ENCODE measurements around the gene PAQR8.

PAQR8 gene

GRCh38 chr6:52364480-52365166 lies 2.7 kb downstream of the PAQR8 start:
- Histone ChIP-seq H3K9ac (no peak overlapping the region), H3K27ac (no peak overlapping the region)

GRCh38 chr6:52365317-52365716 lies 3.4 kb downstream of the PAQR8 start:
- no peaks in the 10 kb centered on the region for H3K36me3 ChIP-seq (ENCODE audit: control insufficient read depth, insufficient read depth, low read length)
- H3K27ac ChIP-seq, result no peak overlapping the region
- no peaks in the 10 kb centered on the region for H3K9me3 ChIP-seq (ENCODE audit: control insufficient read depth, low read length)
- H2AFZ ChIP-seq, result no peak overlapping the region
- no peak for TF ChIP-seq CTCF (IDR thresholded peaks at IDR 0.05)
- no peaks in the 10 kb centered on the region for H3K4me1 ChIP-seq
- H3K4me2 ChIP-seq (ENCODE audit: low read length), result no peak overlapping the region
- no peak overlapping the region for H3K9ac ChIP-seq
- no peak overlapping the region for H3K4me3 ChIP-seq (ENCODE audit: low read depth, low read length)
- no peaks in the 10 kb centered on the region for H3K27me3 ChIP-seq (ENCODE audit: control insufficient read depth, insufficient read depth, low read length)
- H3K79me2 ChIP-seq, result no peaks in the 10 kb centered on the region

More at GRCh38 chr6:52364480-52365166, 2.7 kb downstream of the PAQR8 start:
- no peaks in the 10 kb centered on the region for H3K9me3 ChIP-seq (ENCODE audit: control insufficient read depth, low read length)
- no peak overlapping the region for H3K4me2 ChIP-seq (ENCODE audit: low read length)
- no peak overlapping the region for H3K4me3 ChIP-seq (ENCODE audit: low read depth, low read length)
- no peaks in the 10 kb centered on the region for H3K4me1 ChIP-seq
- H3K79me2 ChIP-seq, result no peaks in the 10 kb centered on the region
- no peak overlapping the region for H2AFZ ChIP-seq
- H3K27me3 ChIP-seq (ENCODE audit: control insufficient read depth, insufficient read depth, low read length), result no peaks in the 10 kb centered on the region
- no peaks in the 10 kb centered on the region for H3K36me3 ChIP-seq (ENCODE audit: control insufficient read depth, insufficient read depth, low read length)
- TF ChIP-seq CTCF (IDR thresholded peaks at IDR 0.05), result no peak

- H3K9ac ChIP-seq, result no peak overlapping the region
Measured at GRCh38 chr6:52365866-52366540, 4.1 kb downstream of the PAQR8 start.

GRCh38 chr6:52368002-52368401 lies 6.1 kb downstream of the PAQR8 start:
- H3K79me2 ChIP-seq, result no peaks in the 10 kb centered on the region
- no peak overlapping the region for H3K4me2 ChIP-seq (ENCODE audit: low read length)
- H3K4me1 ChIP-seq, result no peaks in the 10 kb centered on the region
- no peak overlapping the region for H3K27ac ChIP-seq
- no peak overlapping the region for H2AFZ ChIP-seq
- no peaks in the 10 kb centered on the region for H3K9me3 ChIP-seq (ENCODE audit: control insufficient read depth, low read length)
- no peak overlapping the region for H3K9ac ChIP-seq
- no peak overlapping the region for H3K4me3 ChIP-seq (ENCODE audit: low read depth, low read length)
- H3K27me3 ChIP-seq (ENCODE audit: control insufficient read depth, insufficient read depth, low read length), result no peaks in the 10 kb centered on the region
- no peak for TF ChIP-seq CTCF (IDR thresholded peaks at IDR 0.05)
- H3K36me3 ChIP-seq (ENCODE audit: control insufficient read depth, insufficient read depth, low read length), result no peaks in the 10 kb centered on the region

More at GRCh38 chr6:52365866-52366540, 4.1 kb downstream of the PAQR8 start:
- no peaks in the 10 kb centered on the region for H3K79me2 ChIP-seq
- no peaks in the 10 kb centered on the region for H3K9me3 ChIP-seq (ENCODE audit: control insufficient read depth, low read length)
- no peak overlapping the region for H3K27ac ChIP-seq
- H2AFZ ChIP-seq, result no peak overlapping the region
- TF ChIP-seq CTCF (IDR thresholded peaks at IDR 0.05), result no peak
- no peak overlapping the region for H3K4me2 ChIP-seq (ENCODE audit: low read length)
- no peak overlapping the region for H3K4me3 ChIP-seq (ENCODE audit: low read depth, low read length)
- no peaks in the 10 kb centered on the region for H3K4me1 ChIP-seq
- H3K27me3 ChIP-seq (ENCODE audit: control insufficient read depth, insufficient read depth, low read length), result no peaks in the 10 kb centered on the region
- no peaks in the 10 kb centered on the region for H3K36me3 ChIP-seq (ENCODE audit: control insufficient read depth, insufficient read depth, low read length)

Measured in parathyroid adenoma (tissue), 2 donors.